CD4-positive, CD25-positive, alpha-beta regulatory T cell (primary cell): Measurements from ENCODE around the gene VSIG10L. TPM values are rescaled to one million over a fixed set of nuclear protein-coding genes. Genes with fewer than 3 reads are reported as not detected.

Experiments used
- ATAC-seq, 2 donors: fragments of 150-1000 bp; cut with Tn5 transposase; one replicate each; pipeline ENCODE4 v1.10.0; 2021; ENCODE audit warnings: low read depth in 2 of 2, moderate number of reproducible peaks in 2 of 2, moderate library complexity in 1 of 2
- DNase-seq, 3 donors: peaks; one replicate each; pipeline versions ENCODE4 v3.0.0 to v3.0.0-alpha.2; 2012 to 2022; ENCODE audit warnings: mixed read lengths in 1 of 3
- H3K27ac ChIP-seq: one replicate; pipeline ENCODE4 v1.7.0; 2013; ENCODE audit warnings: mild to moderate bottlenecking, low read length; ENCODE audit not compliant: insufficient read depth, poor library complexity, severe bottlenecking
- H3K27me3 ChIP-seq: one replicate; pipeline ENCODE4 v1.7.0; 2013; ENCODE audit warnings: low read length; ENCODE audit not compliant: control insufficient read depth, insufficient read depth
- H3K36me3 ChIP-seq: one replicate; pipeline ENCODE4 v1.7.0; 2013; ENCODE audit warnings: mild to moderate bottlenecking, low read length, moderate library complexity; ENCODE audit not compliant: control insufficient read depth, insufficient read depth
- H3K4me1 ChIP-seq: 2 replicates; pipeline ENCODE4 v1.7.0; 2013; ENCODE audit warnings: mild to moderate bottlenecking, low read length; ENCODE audit not compliant: insufficient read depth, control insufficient read depth, poor library complexity, severe bottlenecking
- H3K4me3 ChIP-seq: one replicate; pipeline ENCODE4 v1.7.0; 2013; ENCODE audit warnings: low read depth, mild to moderate bottlenecking, low read length, moderate library complexity
- H3K9me3 ChIP-seq, 2 experiments: 1 replicate in 1 of 2; 2 replicates in 1 of 2; pipeline ENCODE4 v1.7.0; 2013; ENCODE audit warnings: low read length in 2 of 2, mild to moderate bottlenecking in 1 of 2, moderate library complexity in 1 of 2; ENCODE audit not compliant: control insufficient read depth in 2 of 2
- H3K27ac Mint-ChIP-seq, 3 donors: one replicate each; pipeline ENCODE4 v1.8.0; 2020 to 2022; ENCODE audit warnings: mild to moderate bottlenecking in 3 of 3, mixed read lengths in 3 of 3, moderate library complexity in 2 of 3
- H3K27me3 Mint-ChIP-seq: one replicate; pipeline ENCODE4 v1.8.0; 2022; ENCODE audit warnings: mild to moderate bottlenecking, mixed read lengths
- H3K36me3 Mint-ChIP-seq: one replicate; pipeline ENCODE4 v1.8.0; 2020; ENCODE audit warnings: mixed read lengths
- H3K4me1 Mint-ChIP-seq, 4 donors: one replicate each; pipeline ENCODE4 v1.8.0; 2020 to 2022; ENCODE audit warnings: mixed read lengths in 4 of 4, mild to moderate bottlenecking in 1 of 4
- H3K4me3 Mint-ChIP-seq, 4 donors: one replicate each; pipeline ENCODE4 v1.8.0; 2020 to 2022; ENCODE audit warnings: mild to moderate bottlenecking in 4 of 4, mixed read lengths in 4 of 4, moderate library complexity in 3 of 4
- H3K9me3 Mint-ChIP-seq, 7 donors: one replicate each; pipeline ENCODE4 v1.8.0; 2020 to 2022; ENCODE audit warnings: mixed read lengths in 7 of 7, mild to moderate bottlenecking in 3 of 7, moderate library complexity in 2 of 7
- polyA plus RNA-seq, 4 donors: library from polyadenylated mRNA; unstranded; fragments of 300-500 nt; fragmentation: Illumina TruSeq; gene quantifications; one replicate each; pipeline ENCODE4 v1.2.3, GENCODE V29; 2021
- total RNA-seq: library from RNA; stranded (reverse); gene quantifications from one replicate; pipeline ENCODE4 v1.2.3, GENCODE V29; 2022

The VSIG10L gene
- total and polyA plus RNA-seq, 5 donors from 2014 or later: 0.15 to 0.37 (median 0.27) TPM; not detected in 2

DNA sequence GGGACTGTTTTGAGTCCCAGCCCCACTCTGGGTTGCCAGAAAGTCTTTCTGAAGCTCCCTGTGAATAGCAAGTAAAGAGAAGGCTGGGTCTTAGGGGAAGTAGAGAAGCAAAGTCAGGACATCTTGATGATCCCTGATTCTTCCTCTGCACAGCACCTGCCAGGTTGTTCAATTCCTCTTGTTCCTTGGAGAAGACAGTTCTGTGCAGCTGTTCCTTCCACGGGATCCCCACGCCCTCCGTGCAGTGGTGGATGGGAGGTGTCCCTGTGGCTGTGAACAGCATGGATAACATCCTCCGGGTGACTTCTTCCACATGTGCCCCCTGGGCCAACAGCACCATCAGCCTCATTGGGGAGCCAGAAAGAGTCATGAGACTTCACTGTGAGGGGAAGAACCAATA lies 59.6 kb downstream of the VSIG10L start:
- no peaks in the 10 kb centered on the region for H3K4me1 Mint-ChIP-seq

More for the DNA sequence above, 59.6 kb downstream of the VSIG10L start:
- no peaks in the 10 kb centered on the region for H3K36me3 Mint-ChIP-seq
- H3K9me3 Mint-ChIP-seq: peaks cover 0 to 12% (median 0%) of the 10 kb centered on the region in 7 donors
- Histone ChIP-seq H3K36me3 (no peaks in the 10 kb centered on the region), H3K9me3 (peaks cover 0 to 3% of the 10 kb centered on the region in 2 experiments), H3K27ac (no peak overlapping the region), H3K4me1 (no peaks in the 10 kb centered on the region), H3K4me3 (no peak overlapping the region), H3K27me3 (peaks cover 9% of the 10 kb centered on the region)
- ATAC-seq (no peak), DNase-seq (no peak)
- H3K4me3 Mint-ChIP-seq: no peak overlapping the region
- H3K27me3 Mint-ChIP-seq: peaks cover 18% of the 10 kb centered on the region
- no peak overlapping the region for H3K27ac Mint-ChIP-seq

Other genes with a start within 250 kb of the VSIG10L start
- gene CTU1, start 233.7 kb downstream of the VSIG10L start, total RNA-seq: 5.9 TPM
- gene CTU1, start 233.7 kb downstream of the VSIG10L start, polyA plus RNA-seq: 1 to 10 TPM; 3.4 to 8.0 (median 4.5) TPM
- 1.1 TPM for gene SIGLEC9, start 217.2 kb downstream of the VSIG10L start, total RNA-seq
- under 1 TPM in 3 of 4 donors, not detected in 1; 0.33 to 0.52 (median 0.37) TPM for gene SIGLEC9, start 217.2 kb downstream of the VSIG10L start, polyA plus RNA-seq
- gene SIGLEC7, start 199.8 kb downstream of the VSIG10L start, total RNA-seq: not detected
- not detected for gene SIGLEC7, start 199.8 kb downstream of the VSIG10L start, polyA plus RNA-seq
- 0.99 TPM for gene CD33, start 117.1 kb downstream of the VSIG10L start, total RNA-seq
- 1 to 10 TPM in 1 of 4 donors, not detected in 3; 1.1 TPM for gene CD33, start 117.1 kb downstream of the VSIG10L start, polyA plus RNA-seq
- gene SIGLECL1, start 91.1 kb downstream of the VSIG10L start, total RNA-seq: not detected
- not detected for gene SIGLECL1, start 91.1 kb downstream of the VSIG10L start, polyA plus RNA-seq
- gene IGLON5, start 30.5 kb downstream of the VSIG10L start, total RNA-seq: not detected
- gene IGLON5, start 30.5 kb downstream of the VSIG10L start, polyA plus RNA-seq: not detected
- 41.7 TPM for gene ETFB, start 24.2 kb upstream of the VSIG10L start, total RNA-seq
- gene ETFB, start 24.2 kb upstream of the VSIG10L start, polyA plus RNA-seq: 100 to 1,000 TPM in 1 of 4 donors, 10 to 100 TPM in 3; 68.8 to 113 (median 79.5) TPM
- not detected for gene CLDND2, start 26.9 kb upstream of the VSIG10L start, total RNA-seq
- under 1 TPM in 1 of 4 donors, not detected in 3; 0.41 TPM for gene CLDND2, start 26.9 kb upstream of the VSIG10L start, polyA plus RNA-seq
- 1.8 TPM for gene NKG7, start 30.5 kb upstream of the VSIG10L start, total RNA-seq
- gene NKG7, start 30.5 kb upstream of the VSIG10L start, polyA plus RNA-seq: 10 to 100 TPM in 1 of 4 donors, 1 to 10 TPM in 3; 2.7 to 12.2 (median 4.5) TPM
- gene LIM2, start 45.8 kb upstream of the VSIG10L start, total RNA-seq: not detected
- not detected for gene LIM2, start 45.8 kb upstream of the VSIG10L start, polyA plus RNA-seq
- not detected for gene C19orf84, start 48.5 kb upstream of the VSIG10L start, total RNA-seq
- not detected for gene C19orf84, start 48.5 kb upstream of the VSIG10L start, polyA plus RNA-seq
- gene SIGLEC10, start 75.5 kb upstream of the VSIG10L start, total RNA-seq: 0.25 TPM
- under 1 TPM in 3 of 4 donors, not detected in 1; 0.15 to 0.37 (median 0.30) TPM for gene SIGLEC10, start 75.5 kb upstream of the VSIG10L start, polyA plus RNA-seq
- gene SIGLEC8, start 116.3 kb upstream of the VSIG10L start, total RNA-seq: not detected
- not detected for gene SIGLEC8, start 116.3 kb upstream of the VSIG10L start, polyA plus RNA-seq
- gene CEACAM18, start 136.4 kb upstream of the VSIG10L start, total RNA-seq: not detected
- not detected for gene CEACAM18, start 136.4 kb upstream of the VSIG10L start, polyA plus RNA-seq
- gene SIGLEC12, start 159.7 kb upstream of the VSIG10L start, total RNA-seq: not detected
- gene SIGLEC12, start 159.7 kb upstream of the VSIG10L start, polyA plus RNA-seq: 1 to 10 TPM in 1 of 4 donors, under 1 TPM in 1, not detected in 2; 0.57 to 1.3 TPM
- gene SIGLEC6, start 189.5 kb upstream of the VSIG10L start, total RNA-seq: not detected
- not detected for gene SIGLEC6, start 189.5 kb upstream of the VSIG10L start, polyA plus RNA-seq
- 5.2 TPM for gene ZNF175, start 229.1 kb upstream of the VSIG10L start, total RNA-seq
- 1 to 10 TPM in 3 of 4 donors, under 1 TPM in 1; 0.88 to 3.8 (median 2.5) TPM for gene ZNF175, start 229.1 kb upstream of the VSIG10L start, polyA plus RNA-seq